SKM-1 treated with dmso at 0.1 percent for 144 hours (cell line): ENCODE data around the gene TPM4.
"Not testable (repeated sequence)": the region's sequence is repeated elsewhere in the genome, so short reads cannot be mapped to it uniquely, and the experiment has no call there.

Experiments used
- DNase-seq: peaks from one replicate; lab custom pipeline; 2025; ENCODE audit not compliant: unreplicated experiment; lab: John Stamatoyannopoulos, UW

Gene TPM4

GRCh38 chr19:16076154-16076957 lies at the start of gene TPM4:
TPM4 (plus strand) TSS chr19:16076495; CDS start chr19:16076566, 71 bp downstream.
- DNase-seq = peak; percentile 83

- no peak for DNase-seq
These were observed 49.5 kb upstream of the TPM4 start for GRCh38 chr19:16026756-16027155.

- no peak for DNase-seq
These were observed 48.8 kb upstream of the TPM4 start for GRCh38 chr19:16027528-16027927.

- DNase-seq = not testable (repeated sequence)
These were observed 46.1 kb upstream of the TPM4 start for GRCh38 chr19:16030155-16030554.

GRCh38 chr19:16030964-16031871 lies 45.1 kb upstream of the TPM4 start:
- no peak for DNase-seq

GRCh38 chr19:16031872-16032200 lies 44.5 kb upstream of the TPM4 start:
- DNase-seq = no peak

- DNase-seq = no peak
These were observed 43.7 kb upstream of the TPM4 start for GRCh38 chr19:16032509-16033135.

GRCh38 chr19:16033136-16033530 lies 43.2 kb upstream of the TPM4 start:
- DNase-seq = no peak

GRCh38 chr19:16033721-16034120 lies 42.6 kb upstream of the TPM4 start:
- DNase-seq = no peak

- DNase-seq = no peak
These were observed 42.1 kb upstream of the TPM4 start for GRCh38 chr19:16034180-16034579.

GRCh38 chr19:16034958-16035560 lies 41.2 kb upstream of the TPM4 start:
- no peak for DNase-seq

- no peak for DNase-seq
These were observed 40.5 kb upstream of the TPM4 start for GRCh38 chr19:16035601-16036297.

- DNase-seq = no peak
These were observed 39.8 kb upstream of the TPM4 start for GRCh38 chr19:16036397-16036925.

GRCh38 chr19:16036941-16037340 lies 39.4 kb upstream of the TPM4 start:
- DNase-seq = no peak

- DNase-seq = no peak
These were observed 38.7 kb upstream of the TPM4 start for GRCh38 chr19:16037424-16038195.

GRCh38 chr19:16038196-16038695 lies 38.0 kb upstream of the TPM4 start:
- DNase-seq = no peak

GRCh38 chr19:16039081-16039480 lies 37.2 kb upstream of the TPM4 start:
- DNase-seq = no peak

- no peak for DNase-seq
These were observed 36.8 kb upstream of the TPM4 start for GRCh38 chr19:16039545-16039944.

GRCh38 chr19:16040642-16041041 lies 35.7 kb upstream of the TPM4 start:
- no peak for DNase-seq
